ENCODE results near the gene ABHD17B. TPM values are rescaled to one million over a fixed set of nuclear protein-coding genes. Genes with fewer than 3 reads are reported as not detected.

ABHD17B gene
- total and polyA plus RNA-seq, 10 of the 15 experiments (the other 5 are each of a cell fraction or from before 2014, with no cell fraction given): 3.5 to 21.4 (median 16.6) TPM

- POLR2A ChIA-PET: interaction anchor here (0.7 kb wide), 2 partner anchors 52 to 363 kb away, joined by 3 to 7 read pairs; no protein-coding TSS in a partner anchor
- no peaks in the 10 kb centered on the region for H4K20me1 ChIP-seq (ENCODE audit: control insufficient read depth, insufficient read depth)
- in situ Hi-C loops (cut with MboI) (no loop called here), intact Hi-C loops (cut with micrococcal nuclease; ENCODE audit: unreplicated experiment) (no loop called here)
- no peak overlapping the region for H3K4me2 ChIP-seq (ENCODE audit: control insufficient read depth, insufficient read depth)
- H3K27ac ChIP-seq (ENCODE audit: control insufficient read depth, insufficient read depth): no peak overlapping the region
- H3K9me3 ChIP-seq (replicated peaks; ENCODE audit: control insufficient read depth, insufficient read depth, low read length): no peaks in the 10 kb centered on the region
- H3K36me3 ChIP-seq (ENCODE audit: control insufficient read depth in 2 of 2, insufficient read depth in 2 of 2, low read length in 1 of 2): no peaks in the 10 kb centered on the region
- FAIRE-seq (no peak), DNase-seq (ENCODE audit: low read depth, low spot score) (no peak), ATAC-seq (no peak)
- BruUV-seq (replicated peaks): no TSS peak
- no peak overlapping the region for H3K4me3 ChIP-seq
- no peak overlapping the region for H2AFZ ChIP-seq (ENCODE audit: control insufficient read depth, low read depth, low read length)
- no peak overlapping the region for H3K9ac ChIP-seq (ENCODE audit: control insufficient read depth, insufficient read depth, low read length)
- SMC1A ChIA-PET (ENCODE audit: uncharacterized antibody, unreplicated experiment): interaction anchor here (1.0 to 1.9 kb wide), 3 partner anchors 9 to 199 kb away, joined by 3 to 6 read pairs (median 3); no protein-coding TSS in a partner anchor
- RAD21 ChIA-PET (ENCODE audit: unreplicated experiment): no interaction called here
- H3K4me1 ChIP-seq (ENCODE audit: control insufficient read depth, insufficient read depth, low read length): no peaks in the 10 kb centered on the region
- no peaks in the 10 kb centered on the region for H3K79me2 ChIP-seq (ENCODE audit: control insufficient read depth, insufficient read depth, low read length)
- no peaks in the 10 kb centered on the region for H3K27me3 ChIP-seq (replicated peaks in 1 of 2; ENCODE audit: control insufficient read depth in 2 of 2, insufficient read depth in 2 of 2, low read length in 1 of 2)
- CTCF ChIA-PET: interaction anchor here (0.7 to 1.8 kb wide), 2 partner anchors 19 to 199 kb away, joined by 3 to 8 read pairs; no protein-coding TSS in a partner anchor
- TF ChIP-seq POLR2AphosphoS2 (IDR thresholded peaks at IDR 0.05; ENCODE audit: low read depth, low read length): no peak
- 18% methylated on average over 2 of the region's 2 CpGs for WGBS (ENCODE audit: insufficient coverage, insufficient replicate concordance, low lambda C conversion rate, missing lambda C conversion rate)
Measured at GRCh38 chr9:71826279-71826678, 84.7 kb downstream of the ABHD17B start.

DNA sequence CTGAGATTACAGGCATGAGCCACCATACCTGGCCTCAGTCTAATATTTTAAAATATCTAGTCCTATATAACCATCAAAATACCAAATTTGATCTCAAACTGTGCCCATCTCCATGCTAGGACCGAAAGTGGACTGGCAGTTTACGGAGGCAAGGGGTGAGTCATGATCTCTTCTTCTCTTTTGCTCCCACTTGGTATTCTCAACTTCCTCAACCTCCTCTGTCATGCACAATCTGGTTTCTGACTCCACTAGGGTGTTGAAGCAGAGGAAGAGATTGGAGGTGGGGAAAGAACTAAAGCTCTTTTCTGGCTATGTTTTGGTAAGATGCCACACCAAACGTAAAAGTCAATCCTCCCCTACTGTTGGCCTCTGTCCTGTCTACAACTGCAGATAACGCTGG is 86.7 kb downstream of the ABHD17B start:
- no peaks in the 10 kb centered on the region for H3K9me3 ChIP-seq (replicated peaks; ENCODE audit: control insufficient read depth, insufficient read depth, low read length)
- H3K27me3 ChIP-seq (replicated peaks in 1 of 2; ENCODE audit: control insufficient read depth in 2 of 2, insufficient read depth in 2 of 2, low read length in 1 of 2): no peaks in the 10 kb centered on the region
- H3K36me3 ChIP-seq (ENCODE audit: control insufficient read depth in 2 of 2, insufficient read depth in 2 of 2, low read length in 1 of 2): no peaks in the 10 kb centered on the region
- H3K4me3 ChIP-seq: no peak overlapping the region
- no peaks in the 10 kb centered on the region for H3K4me1 ChIP-seq (ENCODE audit: control insufficient read depth, insufficient read depth, low read length)
- intact Hi-C loops (cut with micrococcal nuclease; ENCODE audit: unreplicated experiment): loop anchor here (5.0 kb wide), 2 partner anchors 57 to 88 kb away; partner anchors contain the start of genes ABHD17B, C9orf85 and CEMIP2
- RAD21 ChIA-PET (ENCODE audit: unreplicated experiment): no interaction called here
- FAIRE-seq (no peak), DNase-seq (ENCODE audit: low read depth, low spot score) (no peak), ATAC-seq (no peak)
- POLR2A ChIA-PET: interaction anchor here (0.6 kb wide), 1 partner anchor 201 kb away, joined by 4 read pairs; no protein-coding TSS in a partner anchor
- in situ Hi-C loops (cut with MboI): no loop called here
- no peak overlapping the region for H3K4me2 ChIP-seq (ENCODE audit: control insufficient read depth, insufficient read depth)
- no peak for TF ChIP-seq RB1 (IDR thresholded peaks at IDR 0.05; ENCODE audit: borderline replicate concordance)
- no peaks in the 10 kb centered on the region for H4K20me1 ChIP-seq (ENCODE audit: control insufficient read depth, insufficient read depth)
- WGBS (ENCODE audit: insufficient coverage, insufficient replicate concordance, low lambda C conversion rate, missing lambda C conversion rate): 21% methylated on average over 4 of the region's 4 CpGs
- SMC1A ChIA-PET (ENCODE audit: uncharacterized antibody, unreplicated experiment): interaction anchor here (0.6 to 2.0 kb wide), 2 partner anchors 201 to 1615 kb away, joined by 4 to 6 read pairs; no protein-coding TSS in a partner anchor
- H3K79me2 ChIP-seq (ENCODE audit: control insufficient read depth, insufficient read depth, low read length): no peaks in the 10 kb centered on the region
- H2AFZ ChIP-seq (ENCODE audit: control insufficient read depth, low read depth, low read length): no peak overlapping the region
- CTCF ChIA-PET: no interaction called here
- no peak overlapping the region for H3K9ac ChIP-seq (ENCODE audit: control insufficient read depth, insufficient read depth, low read length)
- no TSS peak for BruUV-seq (replicated peaks)
- no peak overlapping the region for H3K27ac ChIP-seq (ENCODE audit: control insufficient read depth, insufficient read depth)
